GM21381 (cell line): ENCODE results near the gene FOXO1.

ENCODE experiments used
- ATAC-seq: cut with Tn5 transposase; IDR thresholded peaks from one replicate; pipeline ENCODE4 v1.9.1; 2021; ENCODE audit warnings: mild to moderate bottlenecking, moderate library complexity; ENCODE audit not compliant: unreplicated experiment

Gene FOXO1

GRCh38 chr13:40640202-40640601, 26.2 kb downstream of the FOXO1 start:
- no peak for ATAC-seq

DNA sequence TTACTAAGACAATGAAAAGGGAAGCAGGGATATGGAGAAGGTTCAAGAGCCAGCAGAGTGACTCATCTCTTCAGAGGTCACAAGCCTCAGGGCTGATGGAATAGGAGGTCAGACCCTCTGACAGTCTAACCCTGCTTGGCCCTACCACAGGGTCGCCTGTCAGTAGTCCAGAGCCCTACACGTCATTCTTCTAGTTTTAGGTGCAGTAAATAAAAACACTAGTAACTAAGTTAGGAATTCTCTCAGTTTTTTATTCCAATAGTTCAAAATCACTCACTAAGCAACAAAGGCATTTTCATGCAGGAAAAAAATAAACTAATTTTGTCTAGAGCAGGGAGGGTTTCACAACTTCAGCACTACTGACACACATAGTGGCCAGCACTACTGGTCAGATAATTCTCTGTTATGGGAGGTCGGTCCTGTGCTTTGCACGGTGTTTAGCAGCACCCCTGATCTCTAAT, 27.2 kb downstream of the FOXO1 start:
- ATAC-seq = no peak

DNA sequence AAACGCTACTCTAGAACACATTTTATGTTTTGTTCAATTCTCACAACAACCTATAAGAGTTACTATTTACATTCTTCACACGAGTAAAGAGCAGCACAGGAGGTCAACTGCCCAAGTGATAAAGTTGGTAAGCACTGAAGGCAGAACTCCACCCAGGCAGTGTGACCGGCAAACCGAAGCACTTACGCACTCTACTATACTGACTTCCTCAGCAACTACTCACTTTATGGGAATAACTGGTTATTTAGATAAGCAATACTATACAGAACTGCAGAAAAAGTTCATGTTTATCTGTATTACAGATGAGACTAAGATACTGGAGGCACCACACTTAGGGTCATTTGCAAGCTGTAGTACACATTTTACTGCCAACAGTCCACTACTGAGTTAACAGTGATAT, 28.8 kb downstream of the FOXO1 start:
- no peak for ATAC-seq

GRCh38 chr13:40635315-40635995, 31.0 kb downstream of the FOXO1 start:
- no peak for ATAC-seq

GRCh38 chr13:40632915-40633314, 33.5 kb downstream of the FOXO1 start:
- no peak for ATAC-seq

- peak; percentile 47 for ATAC-seq
Measured at GRCh38 chr13:40631605-40632004, 34.8 kb downstream of the FOXO1 start.

- ATAC-seq = peak; percentile 64
Measured at GRCh38 chr13:40629678-40630384, 36.6 kb downstream of the FOXO1 start.

- ATAC-seq = no peak
Measured at GRCh38 chr13:40626977-40627376, 39.5 kb downstream of the FOXO1 start.

GRCh38 chr13:40626561-40626960, 39.9 kb downstream of the FOXO1 start:
- no peak for ATAC-seq

GRCh38 chr13:40624986-40625385, 41.5 kb downstream of the FOXO1 start:
- no peak for ATAC-seq

GRCh38 chr13:40624383-40624782, 42.1 kb downstream of the FOXO1 start:
- no peak for ATAC-seq

- no peak for ATAC-seq
Measured at GRCh38 chr13:40622761-40623160, 43.7 kb downstream of the FOXO1 start.

DNA sequence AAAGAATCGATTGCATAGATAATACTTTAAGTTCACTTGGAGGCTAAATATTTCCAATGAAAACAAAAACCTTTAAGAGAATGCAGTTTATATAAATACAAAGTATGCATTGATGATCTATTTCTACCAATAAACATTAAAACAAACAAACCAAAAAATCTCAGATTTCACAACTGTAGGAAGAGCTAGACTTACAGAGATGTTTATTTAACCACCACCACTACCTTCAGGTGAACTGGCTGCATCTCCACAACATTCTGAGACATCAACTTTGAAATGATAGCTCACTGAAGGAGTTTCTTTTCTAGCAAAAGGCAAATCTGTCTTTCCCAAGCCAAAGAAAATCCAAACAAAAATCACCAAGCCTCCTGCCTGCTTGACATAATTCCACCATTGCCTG, 44.2 kb downstream of the FOXO1 start:
- no peak for ATAC-seq

DNA sequence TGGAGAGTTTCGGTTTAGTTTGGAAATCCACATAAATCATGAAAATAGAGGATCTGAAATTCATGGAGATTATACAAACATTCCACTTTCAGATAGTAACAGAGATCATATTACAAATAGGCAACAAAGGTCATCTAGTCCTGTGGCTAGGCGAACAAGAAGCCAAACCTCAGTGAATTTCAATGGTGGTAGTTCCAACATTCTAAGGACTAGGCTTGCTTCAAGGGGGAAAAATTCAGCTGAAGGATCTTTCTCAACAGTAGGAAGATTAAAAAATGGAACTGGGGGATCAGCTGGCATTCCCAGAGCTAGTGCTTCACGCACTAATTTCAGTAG, 47.0 kb downstream of the FOXO1 start:
- no peak for ATAC-seq

DNA sequence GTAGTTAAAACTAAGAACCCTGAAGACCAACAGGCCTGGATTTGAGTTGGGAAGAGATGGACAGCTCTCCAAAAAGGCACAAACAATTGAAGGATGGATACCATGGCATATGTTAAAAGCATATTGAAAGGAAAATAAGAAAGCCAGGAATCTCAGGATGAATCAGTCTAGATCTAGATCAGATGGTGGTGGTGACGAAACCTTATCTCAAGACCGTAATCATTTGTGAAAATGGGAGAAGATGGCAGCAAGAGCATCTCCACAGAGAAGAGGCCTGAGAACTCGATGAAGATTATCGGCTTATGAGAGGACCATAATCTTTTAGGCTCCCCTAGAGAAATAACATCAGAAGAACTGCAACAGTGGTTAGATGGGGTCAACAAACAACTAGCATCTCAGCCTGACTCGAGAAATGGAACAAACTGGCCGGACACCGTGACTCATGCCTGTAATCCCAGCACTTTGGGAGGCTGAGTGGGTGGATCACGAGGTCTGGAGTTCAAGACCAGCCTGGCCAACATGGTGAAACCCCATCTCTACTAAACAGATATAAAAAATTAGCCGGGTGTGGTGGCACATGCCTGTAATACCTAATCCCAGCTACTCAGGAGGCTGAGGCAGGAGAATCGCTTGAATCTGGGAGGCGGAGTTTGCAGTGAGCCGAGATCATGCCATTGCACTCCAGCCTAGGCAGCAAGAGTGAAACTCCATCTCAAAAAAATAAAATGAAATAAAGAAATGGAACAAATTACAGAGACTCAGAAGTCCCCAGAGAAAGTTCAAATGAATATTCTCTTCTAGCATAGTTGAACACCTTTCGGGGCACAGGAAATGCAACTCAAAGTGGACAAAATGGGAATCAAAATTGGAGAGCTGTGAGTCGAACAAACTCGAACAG, 47.6 kb downstream of the FOXO1 start:
- no peak for ATAC-seq

- no peak for ATAC-seq
Measured at GRCh38 chr13:40617801-40618356, 48.6 kb downstream of the FOXO1 start.

DNA sequence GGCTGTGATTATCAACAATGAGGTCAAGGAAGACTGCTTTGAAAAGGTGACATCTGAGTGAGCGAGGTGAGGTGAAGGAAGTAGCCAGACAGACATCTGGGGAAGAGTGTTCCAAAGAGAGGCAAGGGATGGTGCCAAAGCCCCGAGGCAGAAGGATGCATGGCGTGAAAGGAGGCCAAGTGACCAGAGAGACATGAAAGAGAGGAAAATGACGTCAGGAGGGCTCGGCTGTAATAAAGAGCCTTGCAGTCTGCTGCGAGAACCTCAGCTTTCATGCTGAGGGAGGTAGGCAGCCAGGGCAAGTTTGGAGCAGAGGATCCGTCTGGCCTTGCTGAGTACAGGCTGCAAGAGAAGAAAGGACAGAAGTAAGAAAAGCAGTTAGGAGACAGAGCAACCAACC, 50.8 kb downstream of the FOXO1 start:
- no peak for ATAC-seq

GRCh38 chr13:40613914-40614313, 52.5 kb downstream of the FOXO1 start:
- no peak for ATAC-seq

- peak; percentile 86 for ATAC-seq
Measured at GRCh38 chr13:40613192-40613818, 53.1 kb downstream of the FOXO1 start.

GRCh38 chr13:40612041-40612440, 54.4 kb downstream of the FOXO1 start:
- ATAC-seq = no peak

- no peak for ATAC-seq
Measured at GRCh38 chr13:40611635-40612034, 54.8 kb downstream of the FOXO1 start.
